HEK293 (cell line): ENCODE results near the gene MGAT2.
A peak's percentile ranks its signal among the peaks of the same experiment; 100 is the strongest.

Experiments
- CTCF ChIA-PET: fragments of 350-600 bp; formaldehyde crosslinking; extraction: SDS; loops from one replicate; lab custom pipeline; 2021; ENCODE audit warnings: antibody characterized with exemption; lab: Yijun Ruan, JAX
- POLR2A ChIA-PET: fragments of 300-600 bp; formaldehyde crosslinking; extraction: SDS; loops from one replicate; lab custom pipeline; 2020; ENCODE audit warnings: antibody characterized with exemption, inconsistent platforms; lab: Yijun Ruan, JAX
- H3K27ac ChIP-seq: fragments of 200-500 bp; sonication (Bioruptor generic); 2 replicates; pipeline ENCODE4 v1.5.1; 2014; ENCODE audit warnings: low read depth, low read length, control low read depth, inconsistent platforms; ENCODE audit errors: extremely low read depth
- H3K36me3 ChIP-seq, 2 experiments: fragments of 200-500 bp in 1 of 2; sonication (Bioruptor generic) in 1 of 2; 1 replicate in 1 of 2; 2 replicates in 1 of 2; pipeline ENCODE4 v1.5.1; 2014 to 2017; ENCODE audit warnings: inconsistent platforms in 2 of 2, low read length in 2 of 2; ENCODE audit not compliant: control insufficient read depth in 2 of 2, insufficient read depth in 1 of 2
- H3K4me1 ChIP-seq: fragments of 200-500 bp; sonication (Bioruptor generic); 2 replicates; pipeline ENCODE4 v1.5.1; 2014; ENCODE audit warnings: mild to moderate bottlenecking, low read length, inconsistent platforms; ENCODE audit not compliant: control insufficient read depth, insufficient read depth
- H3K4me3 ChIP-seq: 2 replicates; pipeline ENCODE4 v1.5.1; 2011; ENCODE audit warnings: low read depth, mild to moderate bottlenecking, control low read depth, low read length, moderate library complexity
- H3K9me3 ChIP-seq: fragments of 200-500 bp; sonication (Bioruptor generic); 2 replicates; pipeline ENCODE4 v1.5.1; 2014; ENCODE audit warnings: low read depth, low read length, inconsistent platforms; ENCODE audit not compliant: control insufficient read depth, insufficient read depth
- FEZF1 ChIP-seq: fragments of 450-650 bp; formaldehyde crosslinking; IDR thresholded peaks from 2 replicates; pipeline ENCODE4 v1.5.1; 2016; ENCODE audit warnings: missing biosample characterization, missing genetic modification characterization
- GLIS2 ChIP-seq: fragments of 450-650 bp; formaldehyde crosslinking; IDR thresholded peaks from 2 replicates; pipeline ENCODE4 v1.5.1; 2016; ENCODE audit warnings: missing biosample characterization, missing genetic modification characterization
- KLF16 ChIP-seq: fragments of 450-650 bp; formaldehyde crosslinking; IDR thresholded peaks from 2 replicates; pipeline ENCODE4 v1.5.1; 2017; ENCODE audit warnings: missing biosample characterization, missing genetic modification characterization
- OSR2 ChIP-seq: fragments of 450-650 bp; formaldehyde crosslinking; IDR thresholded peaks from 2 replicates; pipeline ENCODE4 v1.5.1; 2016; ENCODE audit warnings: missing biosample characterization, missing genetic modification characterization
- PRDM1 ChIP-seq: fragments of 450-650 bp; formaldehyde crosslinking; IDR thresholded peaks from 2 replicates; pipeline ENCODE4; 2016; ENCODE audit warnings: missing biosample characterization, missing genetic modification characterization
- ZEB2 ChIP-seq: fragments of 450-650 bp; formaldehyde crosslinking; IDR thresholded peaks from 2 replicates; pipeline ENCODE4 v1.5.1; 2016; ENCODE audit warnings: missing biosample characterization, missing genetic modification characterization
- ZNF112 ChIP-seq: fragments of 450-650 bp; formaldehyde crosslinking; IDR thresholded peaks from 2 replicates; pipeline ENCODE4 v1.5.0; 2017; ENCODE audit warnings: missing biosample characterization, missing genetic modification characterization
- ZNF311 ChIP-seq: fragments of 450-650 bp; formaldehyde crosslinking; IDR thresholded peaks from 2 replicates; pipeline ENCODE4 v1.5.1; 2017; ENCODE audit warnings: missing biosample characterization, missing genetic modification characterization, borderline replicate concordance
- ZNF404 ChIP-seq: fragments of 450-650 bp; formaldehyde crosslinking; IDR thresholded peaks from 2 replicates; pipeline ENCODE4 v1.5.1; 2017; ENCODE audit warnings: missing biosample characterization, missing genetic modification characterization
- ZNF510 ChIP-seq: fragments of 450-650 bp; formaldehyde crosslinking; IDR thresholded peaks from 2 replicates; pipeline ENCODE4 v1.5.1; 2018; ENCODE audit warnings: mild to moderate bottlenecking, missing genetic modification characterization, missing biosample characterization; ENCODE audit not compliant: insufficient replicate concordance
- ZNF558 ChIP-seq: fragments of 450-650 bp; formaldehyde crosslinking; IDR thresholded peaks from 2 replicates; pipeline ENCODE4 v1.5.1; 2016; ENCODE audit warnings: missing biosample characterization, missing genetic modification characterization
- ZNF660 ChIP-seq: fragments of 450-650 bp; IDR thresholded peaks from 2 replicates; pipeline ENCODE4 v1.5.1; 2018; ENCODE audit warnings: missing biosample characterization, mild to moderate bottlenecking, missing genetic modification characterization
- ZNF664 ChIP-seq: fragments of 450-650 bp; formaldehyde crosslinking; IDR thresholded peaks from 2 replicates; pipeline ENCODE4 v1.5.1; 2016; ENCODE audit warnings: missing biosample characterization, missing genetic modification characterization
- ZNF768 ChIP-seq: fragments of 450-650 bp; formaldehyde crosslinking; IDR thresholded peaks from 2 replicates; pipeline ENCODE4 v1.5.1; 2018; ENCODE audit warnings: missing biosample characterization, mild to moderate bottlenecking, missing genetic modification characterization
- ZNF843 ChIP-seq: fragments of 450-650 bp; formaldehyde crosslinking; IDR thresholded peaks from 2 replicates; pipeline ENCODE4 v1.5.1; 2016; ENCODE audit warnings: missing biosample characterization, missing genetic modification characterization
- ZSCAN16 ChIP-seq: fragments of 450-650 bp; formaldehyde crosslinking; IDR thresholded peaks from 2 replicates; pipeline ENCODE4 v1.5.1; 2016; ENCODE audit warnings: missing biosample characterization, missing genetic modification characterization
- ZXDB ChIP-seq: fragments of 450-650 bp; formaldehyde crosslinking; IDR thresholded peaks from 2 replicates; pipeline ENCODE4 v1.5.1; 2016; ENCODE audit warnings: missing biosample characterization, missing genetic modification characterization
- TF ChIP-seq, protein P1 (sequence below): fragments of 450-650 bp; formaldehyde crosslinking; IDR thresholded peaks from 2 replicates; pipeline ENCODE4 v1.5.1; 2016; ENCODE audit warnings: missing biosample characterization, missing genetic modification characterization
- TF ChIP-seq, protein P2 (sequence below): fragments of 450-650 bp; formaldehyde crosslinking; IDR thresholded peaks from 2 replicates; pipeline ENCODE4 v1.5.1; 2016; ENCODE audit warnings: missing biosample characterization, missing genetic modification characterization, low read depth
- TF ChIP-seq, protein P3 (sequence below): fragments of 450-650 bp; formaldehyde crosslinking; IDR thresholded peaks from 2 replicates; pipeline ENCODE4 v1.5.1; 2017; ENCODE audit warnings: missing biosample characterization, missing genetic modification characterization
- TF ChIP-seq, protein P4 (sequence below): fragments of 450-650 bp; formaldehyde crosslinking; IDR thresholded peaks from 2 replicates; pipeline ENCODE4 v1.5.1; 2017; ENCODE audit warnings: missing biosample characterization, missing genetic modification characterization

Gene MGAT2

DNA sequence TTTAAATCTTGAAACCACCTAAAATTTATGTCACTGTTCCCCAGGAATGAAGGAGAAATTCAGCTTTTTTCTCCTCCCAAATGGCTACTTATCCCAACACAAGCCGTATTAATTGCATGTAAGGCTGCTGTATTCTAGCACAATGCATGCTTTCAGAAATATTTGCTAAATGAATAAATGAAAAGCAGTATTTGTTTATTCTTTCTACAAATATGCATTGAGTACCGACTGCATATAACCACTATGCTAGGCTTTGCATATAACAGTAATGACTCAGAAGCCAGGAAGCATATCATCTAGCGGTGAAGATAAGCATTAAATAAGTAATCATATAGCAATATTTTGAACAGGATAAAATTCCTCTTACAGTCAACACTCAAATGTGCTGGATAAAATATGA is 27.6 kb upstream of the MGAT2 start (continued):
- TF ChIP-seq, protein P1, sequence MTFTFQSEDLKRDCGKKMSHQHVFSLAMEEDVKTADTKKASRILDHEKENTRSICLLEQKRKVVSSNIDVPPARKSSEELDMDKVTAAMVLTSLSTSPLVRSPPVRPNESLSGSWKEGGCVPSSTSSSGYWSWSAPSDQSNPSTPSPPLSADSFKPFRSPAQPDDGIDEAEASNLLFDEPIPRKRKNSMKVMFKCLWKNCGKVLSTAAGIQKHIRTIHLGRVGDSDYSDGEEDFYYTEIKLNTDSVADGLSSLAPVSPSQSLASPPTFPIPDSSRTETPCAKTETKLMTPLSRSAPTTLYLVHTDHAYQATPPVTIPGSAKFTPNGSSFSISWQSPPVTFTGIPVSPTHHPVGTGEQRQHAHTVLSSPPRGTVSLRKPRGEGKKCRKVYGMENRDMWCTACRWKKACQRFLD (tag by site-specific recombination), result no peak

DNA sequence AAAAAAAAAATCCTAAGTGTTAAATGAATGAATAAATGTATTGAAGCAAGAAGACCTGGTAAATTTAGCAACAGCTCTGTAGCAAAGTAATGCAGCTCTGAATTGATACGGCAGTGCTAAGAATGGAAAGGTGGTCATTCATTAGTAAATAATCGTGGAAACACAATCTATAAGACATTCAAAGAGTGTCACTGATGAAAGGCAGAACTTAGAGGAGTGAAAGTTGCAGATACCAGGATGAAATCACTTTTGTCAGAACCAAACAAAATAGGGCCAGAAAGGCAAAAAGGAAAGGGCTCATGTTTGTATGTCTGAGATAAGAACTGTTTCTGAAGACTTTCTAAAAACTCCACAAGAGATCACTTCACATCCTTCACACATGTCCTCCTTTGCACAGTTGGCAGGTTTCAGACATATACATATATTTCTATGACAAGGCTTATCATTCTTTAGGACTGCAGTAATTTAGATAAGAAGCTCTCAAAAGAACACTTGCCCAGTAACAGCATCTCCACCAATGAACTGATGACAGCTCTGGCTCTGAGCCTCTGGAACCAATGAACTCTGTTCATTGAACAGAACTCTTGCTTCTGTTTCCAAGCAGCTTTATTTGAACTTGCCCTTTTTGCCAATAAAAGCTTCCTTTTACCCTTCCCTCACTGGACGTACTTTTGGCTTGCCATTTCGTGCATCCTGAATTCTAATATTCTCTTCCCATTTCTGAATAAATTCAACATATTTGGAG is 26.1 kb upstream of the MGAT2 start:
- H3K27ac ChIP-seq, result peak overlapping the region; percentile 64
- CTCF ChIA-PET, result interaction anchor here (1.4 to 1.6 kb wide), 2 partner anchors 8 to 267 kb away, joined by 3 to 4 read pairs; partner anchors contain the start of gene RPS29
- no peaks in the 10 kb centered on the region for H3K9me3 ChIP-seq
- no peak overlapping the region for H3K4me3 ChIP-seq
- TF ChIP-seq GLIS2 (no peak), ZNF768 (no peak), ZNF558 (tag by site-specific recombination) (no peak), KLF16 (tag by site-specific recombination) (no peak), ZSCAN16 (tag by site-specific recombination) (no peak), ZXDB (tag by site-specific recombination) (peak; percentile 34; the same call in 1 of the 2 replicates), ZNF112 (tag by site-specific recombination) (no peak), OSR2 (tag by site-specific recombination) (0 out of 2 replicates have a peak, but pooled peaks have one; percentile 40), ZNF404 (tag by site-specific recombination) (no peak), FEZF1 (peak; percentile 87), ZNF510 (tag by site-specific recombination) (peak; percentile 77), PRDM1 (tag by site-specific recombination) (peak; percentile 71), ZNF843 (peak; percentile 35; the same call in 1 of the 2 replicates), ZNF660 (tag by site-specific recombination) (no peak), ZEB2 (no peak), ZNF664 (tag by site-specific recombination) (no peak), ZNF311 (tag by site-specific recombination) (no peak)
- TF ChIP-seq, protein P2, sequence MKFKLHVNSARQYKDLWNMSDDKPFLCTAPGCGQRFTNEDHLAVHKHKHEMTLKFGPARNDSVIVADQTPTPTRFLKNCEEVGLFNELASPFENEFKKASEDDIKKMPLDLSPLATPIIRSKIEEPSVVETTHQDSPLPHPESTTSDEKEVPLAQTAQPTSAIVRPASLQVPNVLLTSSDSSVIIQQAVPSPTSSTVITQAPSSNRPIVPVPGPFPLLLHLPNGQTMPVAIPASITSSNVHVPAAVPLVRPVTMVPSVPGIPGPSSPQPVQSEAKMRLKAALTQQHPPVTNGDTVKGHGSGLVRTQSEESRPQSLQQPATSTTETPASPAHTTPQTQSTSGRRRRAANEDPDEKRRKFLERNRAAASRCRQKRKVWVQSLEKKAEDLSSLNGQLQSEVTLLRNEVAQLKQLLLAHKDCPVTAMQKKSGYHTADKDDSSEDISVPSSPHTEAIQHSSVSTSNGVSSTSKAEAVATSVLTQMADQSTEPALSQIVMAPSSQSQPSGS (tag by site-specific recombination), result no peak
- TF ChIP-seq, protein P3, sequence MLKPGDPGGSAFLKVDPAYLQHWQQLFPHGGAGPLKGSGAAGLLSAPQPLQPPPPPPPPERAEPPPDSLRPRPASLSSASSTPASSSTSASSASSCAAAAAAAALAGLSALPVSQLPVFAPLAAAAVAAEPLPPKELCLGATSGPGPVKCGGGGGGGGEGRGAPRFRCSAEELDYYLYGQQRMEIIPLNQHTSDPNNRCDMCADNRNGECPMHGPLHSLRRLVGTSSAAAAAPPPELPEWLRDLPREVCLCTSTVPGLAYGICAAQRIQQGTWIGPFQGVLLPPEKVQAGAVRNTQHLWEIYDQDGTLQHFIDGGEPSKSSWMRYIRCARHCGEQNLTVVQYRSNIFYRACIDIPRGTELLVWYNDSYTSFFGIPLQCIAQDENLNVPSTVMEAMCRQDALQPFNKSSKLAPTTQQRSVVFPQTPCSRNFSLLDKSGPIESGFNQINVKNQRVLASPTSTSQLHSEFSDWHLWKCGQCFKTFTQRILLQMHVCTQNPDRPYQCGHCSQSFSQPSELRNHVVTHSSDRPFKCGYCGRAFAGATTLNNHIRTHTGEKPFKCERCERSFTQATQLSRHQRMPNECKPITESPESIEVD (tag by site-specific recombination), result peak; percentile 47; the same call in 1 of the 2 replicates
- TF ChIP-seq, protein P4, sequence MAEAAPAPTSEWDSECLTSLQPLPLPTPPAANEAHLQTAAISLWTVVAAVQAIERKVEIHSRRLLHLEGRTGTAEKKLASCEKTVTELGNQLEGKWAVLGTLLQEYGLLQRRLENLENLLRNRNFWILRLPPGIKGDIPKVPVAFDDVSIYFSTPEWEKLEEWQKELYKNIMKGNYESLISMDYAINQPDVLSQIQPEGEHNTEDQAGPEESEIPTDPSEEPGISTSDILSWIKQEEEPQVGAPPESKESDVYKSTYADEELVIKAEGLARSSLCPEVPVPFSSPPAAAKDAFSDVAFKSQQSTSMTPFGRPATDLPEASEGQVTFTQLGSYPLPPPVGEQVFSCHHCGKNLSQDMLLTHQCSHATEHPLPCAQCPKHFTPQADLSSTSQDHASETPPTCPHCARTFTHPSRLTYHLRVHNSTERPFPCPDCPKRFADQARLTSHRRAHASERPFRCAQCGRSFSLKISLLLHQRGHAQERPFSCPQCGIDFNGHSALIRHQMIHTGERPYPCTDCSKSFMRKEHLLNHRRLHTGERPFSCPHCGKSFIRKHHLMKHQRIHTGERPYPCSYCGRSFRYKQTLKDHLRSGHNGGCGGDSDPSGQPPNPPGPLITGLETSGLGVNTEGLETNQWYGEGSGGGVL (tag by site-specific recombination), result no peak
- POLR2A ChIA-PET, result interaction anchor here (0.7 to 3.1 kb wide), 6 partner anchors 9 to 794 kb away, joined by 3 to 27 read pairs (median 5); partner anchors contain the start of genes MGAT2, NEMF, RPL36AL and RPS29
- peaks cover 14% of the 10 kb centered on the region for H3K4me1 ChIP-seq
- no peaks in the 10 kb centered on the region for H3K36me3 ChIP-seq
